ENCODE measurements around the gene RADIL.

RADIL gene

DNA sequence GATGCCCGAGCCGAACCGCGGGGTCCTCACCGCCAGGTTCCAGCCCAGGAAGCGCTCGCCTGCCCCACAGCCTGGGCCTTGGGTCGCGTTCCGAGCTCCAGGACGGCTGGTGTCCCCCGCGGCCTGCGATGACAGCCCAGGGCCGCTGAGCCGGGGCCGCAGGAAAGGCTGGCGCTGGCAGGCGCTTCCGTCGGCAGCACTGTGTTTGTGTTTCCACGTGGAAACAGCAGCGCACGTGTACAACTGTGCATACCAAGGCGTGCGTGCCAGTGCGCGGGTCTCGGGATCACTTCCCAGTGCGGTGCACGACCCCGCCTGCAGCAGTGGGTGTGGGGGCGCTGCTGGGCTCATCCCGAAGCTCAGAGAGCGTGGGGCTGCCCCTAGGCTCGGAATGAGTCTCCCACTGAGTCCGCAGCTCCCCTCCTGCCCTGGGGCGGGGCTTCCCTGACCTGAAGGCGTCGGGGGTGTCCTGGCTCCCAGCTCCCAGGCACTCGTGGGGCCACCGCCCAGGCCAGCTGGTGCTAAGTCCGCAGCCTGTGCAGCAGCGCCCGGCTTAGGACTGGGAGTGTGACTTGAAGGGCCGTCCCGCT, 90.9 kb downstream of the RADIL start:
- DNase-seq (ENCODE audit: low read depth): no peak

DNA sequence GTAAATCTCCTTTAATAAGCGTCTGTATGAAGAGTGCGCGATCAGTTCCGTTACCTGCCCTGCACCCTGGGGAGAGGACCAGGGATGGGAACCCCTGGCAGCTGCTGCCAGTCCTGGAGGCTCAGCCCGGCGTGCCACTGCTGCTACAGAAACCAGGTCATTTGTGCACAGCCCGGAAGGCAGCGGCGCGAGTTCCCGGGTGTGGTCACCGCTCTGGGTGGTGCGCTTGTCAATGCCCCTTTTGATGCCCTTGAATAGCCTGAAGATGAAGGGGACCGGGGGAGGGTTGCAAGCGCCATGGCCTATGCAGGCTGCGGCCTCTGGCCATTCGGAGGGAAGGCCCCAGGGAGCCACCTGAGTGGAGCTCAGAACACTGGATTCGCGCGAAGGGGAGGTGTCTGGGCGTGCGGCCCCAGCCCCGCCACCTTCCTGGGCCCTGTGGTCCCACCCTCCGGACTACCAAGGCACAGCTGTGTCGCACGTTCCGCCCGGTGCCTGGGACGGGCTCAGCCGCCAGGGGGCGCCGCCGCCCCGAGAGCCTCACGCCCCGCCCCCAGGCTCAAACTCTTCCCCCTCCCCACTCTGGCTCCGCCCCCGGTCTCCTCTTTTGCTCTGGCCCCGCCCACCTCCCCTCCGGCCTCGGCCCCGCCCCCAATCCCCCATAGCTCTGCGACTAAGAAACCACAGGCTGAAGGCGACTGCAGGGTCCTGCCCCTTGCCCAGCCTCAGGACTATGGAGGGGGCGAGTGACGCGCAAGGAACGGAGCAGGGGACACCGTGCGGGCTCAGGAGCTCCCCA, 91.6 kb downstream of the RADIL start:
- DNase-seq (ENCODE audit: low read depth): peak; percentile 62

DNA sequence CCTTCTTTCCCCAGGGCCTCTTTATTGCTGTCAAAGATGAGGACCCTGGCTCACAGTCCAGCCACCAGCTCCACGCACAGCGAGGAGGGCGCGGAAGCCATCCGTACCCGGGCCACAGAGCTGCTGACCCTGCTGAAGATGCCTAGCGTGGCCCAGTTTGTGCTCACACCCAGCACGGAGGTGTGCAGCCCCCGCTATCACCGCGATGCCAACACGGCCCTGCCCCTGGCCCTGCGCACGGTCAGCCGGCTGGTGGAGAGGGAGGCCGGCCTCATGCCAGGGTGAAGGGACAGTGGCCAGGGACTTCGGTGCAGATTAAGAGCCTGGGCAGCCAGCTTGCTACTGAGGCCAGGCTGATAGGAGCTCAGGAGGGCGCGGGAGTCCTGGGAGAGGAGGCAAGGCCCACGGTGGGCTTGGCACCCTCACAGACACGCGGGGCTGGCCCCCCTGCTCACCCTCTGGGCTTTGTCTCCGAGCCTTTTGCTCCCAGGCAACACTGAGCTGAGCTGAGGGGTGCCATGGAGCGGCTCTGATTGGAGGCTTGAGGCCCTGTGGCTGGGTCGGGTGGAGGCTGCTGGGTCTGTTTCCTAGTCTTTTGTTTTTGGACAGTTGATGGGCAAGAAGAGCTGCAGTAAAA, 92.3 kb downstream of the RADIL start:
- no peak for DNase-seq (ENCODE audit: low read depth)

DNA sequence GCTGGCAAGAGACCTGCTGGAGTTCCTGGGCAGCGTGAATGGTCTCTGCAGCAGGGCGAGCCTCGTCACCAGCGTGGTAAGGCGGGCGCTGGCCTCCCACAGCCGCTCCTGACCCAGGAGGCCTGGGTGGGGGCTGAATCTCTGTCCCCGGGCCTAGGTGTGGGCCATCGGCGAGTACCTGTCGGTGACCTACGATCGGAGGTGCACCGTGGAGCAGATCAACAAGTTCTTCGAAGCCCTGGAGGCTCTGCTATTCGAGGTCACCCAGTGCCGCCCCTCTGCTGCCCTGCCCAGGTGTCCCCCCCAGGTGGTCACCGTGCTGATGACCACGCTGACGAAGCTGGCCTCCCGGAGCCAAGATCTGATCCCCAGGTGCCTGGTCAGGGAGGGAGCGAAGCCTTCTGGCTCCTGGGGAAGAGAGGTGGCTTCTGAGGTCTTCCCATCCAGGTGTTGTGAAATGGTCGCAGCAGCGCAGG, 93.0 kb downstream of the RADIL start:
- DNase-seq (ENCODE audit: low read depth): no peak

DNA sequence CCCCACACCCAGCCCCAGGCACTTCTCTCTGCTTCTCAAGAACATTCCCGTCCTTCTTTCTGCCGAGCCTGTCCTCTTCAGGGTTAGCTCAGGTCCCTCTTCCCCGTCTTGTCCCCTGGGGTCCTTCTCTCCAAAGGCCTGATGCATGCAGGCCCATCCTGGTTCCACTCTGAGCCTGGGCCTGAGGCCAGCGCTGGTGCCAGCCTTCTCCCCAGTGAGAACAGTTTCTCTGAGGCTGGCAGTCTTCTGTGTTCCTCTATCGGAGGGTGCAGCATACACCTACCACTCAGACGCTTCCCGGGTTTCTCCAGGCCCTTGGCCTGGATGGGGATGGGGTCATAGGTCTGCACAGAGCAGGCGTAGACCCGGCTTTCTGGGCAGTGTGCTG, 93.4 kb downstream of the RADIL start:
- no peak for DNase-seq (ENCODE audit: low read depth)

DNA sequence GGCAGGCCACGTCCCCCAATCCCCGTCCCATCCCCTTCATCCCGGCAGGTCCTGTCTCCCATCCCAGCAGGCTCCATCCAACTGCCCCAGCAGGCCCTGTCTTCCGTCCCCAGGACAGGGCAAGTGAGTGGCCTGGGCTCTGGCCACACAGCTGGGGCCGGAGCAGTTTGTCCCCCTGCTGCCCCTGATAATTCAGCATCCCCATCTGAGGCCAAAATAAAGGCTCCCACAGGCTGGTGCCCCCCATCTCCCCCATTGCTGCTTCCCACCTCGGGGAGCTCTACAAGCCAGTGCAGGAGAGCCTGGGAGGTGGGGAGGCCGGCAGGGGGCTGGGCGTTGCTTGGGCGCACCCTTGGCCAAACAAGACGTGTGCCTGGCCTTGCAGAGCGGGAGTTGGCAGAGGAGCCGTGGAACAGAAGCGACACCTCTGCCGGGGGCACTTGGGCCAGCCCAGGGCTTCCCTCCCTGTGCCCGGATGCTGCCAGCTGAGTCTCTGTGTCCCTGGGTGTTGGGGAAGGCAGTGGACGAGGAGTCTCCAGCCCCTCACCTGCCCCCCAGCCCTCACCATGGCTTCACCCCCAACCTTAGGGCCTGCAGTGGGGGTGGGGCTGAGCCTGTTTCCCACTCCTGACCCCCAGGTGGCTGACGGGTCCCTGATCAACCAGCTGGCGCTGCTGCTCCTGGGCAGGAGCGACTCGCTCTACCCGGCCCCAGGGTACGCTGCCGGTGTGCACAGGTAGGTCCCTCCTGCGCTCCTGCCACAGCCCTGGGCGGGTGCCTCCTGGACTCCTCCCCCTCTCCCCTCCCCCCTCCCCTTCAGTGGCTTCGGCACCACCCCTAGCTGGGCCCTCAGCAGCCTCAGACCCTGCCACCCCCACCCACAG, 94.1 kb downstream of the RADIL start:
- no peak for DNase-seq (ENCODE audit: low read depth)

DNA sequence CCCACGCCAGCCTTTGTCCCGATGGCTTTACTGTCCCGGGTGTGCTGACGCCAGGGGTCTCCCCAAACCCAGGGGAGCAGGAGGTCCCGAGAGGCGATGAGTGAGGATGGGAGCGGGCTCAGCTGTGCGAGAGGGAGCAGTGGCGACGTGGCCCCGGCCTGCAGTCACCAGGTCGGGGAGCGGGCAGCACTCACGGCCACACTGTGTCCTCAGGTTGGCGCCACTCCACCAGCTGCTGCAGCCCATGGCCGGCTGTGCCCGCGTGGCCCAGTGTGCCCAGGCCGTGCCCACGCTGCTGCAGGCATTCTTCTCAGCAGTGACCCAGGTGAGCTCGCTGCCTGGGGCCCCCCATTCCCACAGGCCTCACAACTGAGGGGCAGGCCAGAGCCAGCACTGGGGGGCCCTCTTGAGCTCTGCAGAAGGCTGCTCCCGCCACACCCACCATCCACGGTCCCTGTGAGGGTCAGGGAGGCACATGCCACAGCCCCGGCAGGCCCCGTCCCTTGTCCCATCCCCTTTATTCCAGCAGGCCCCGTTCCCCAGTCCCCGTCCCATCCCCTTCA, 94.8 kb downstream of the RADIL start:
- no peak for DNase-seq (ENCODE audit: low read depth)

DNA sequence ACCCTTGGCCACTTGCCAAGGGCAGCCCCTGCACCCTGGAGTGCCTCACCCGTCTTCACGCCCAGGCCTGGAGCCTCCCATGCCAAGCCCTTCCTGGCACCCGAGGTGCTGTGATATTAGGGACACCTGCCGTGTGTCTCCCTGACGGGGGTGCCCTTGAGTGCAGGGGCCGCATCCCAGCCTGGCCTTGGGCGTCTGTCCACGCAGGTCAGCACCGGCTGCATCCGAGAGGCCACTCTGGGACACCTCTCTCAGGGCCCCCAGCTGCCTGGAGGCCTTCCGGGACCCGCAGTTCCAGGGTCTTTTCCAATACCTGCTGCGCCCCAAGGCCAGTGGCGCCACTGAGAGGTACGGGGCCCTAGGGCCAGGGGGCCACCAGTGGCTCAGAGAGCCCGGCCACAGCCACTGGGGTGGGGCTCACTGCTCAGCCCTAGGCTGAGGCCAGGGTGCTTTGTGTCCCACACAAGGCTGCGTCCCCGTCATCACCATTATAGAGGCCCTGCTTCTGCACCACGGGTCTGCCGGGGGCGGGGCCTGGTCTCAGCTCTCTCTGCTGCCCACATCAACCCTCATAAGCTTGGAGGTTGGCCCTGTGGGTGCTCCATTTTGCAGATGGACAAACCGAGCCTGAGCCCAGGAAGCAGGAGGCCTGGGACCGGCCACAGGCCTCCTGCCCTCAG, 95.4 kb downstream of the RADIL start:
- DNase-seq (ENCODE audit: low read depth): no peak

DNA sequence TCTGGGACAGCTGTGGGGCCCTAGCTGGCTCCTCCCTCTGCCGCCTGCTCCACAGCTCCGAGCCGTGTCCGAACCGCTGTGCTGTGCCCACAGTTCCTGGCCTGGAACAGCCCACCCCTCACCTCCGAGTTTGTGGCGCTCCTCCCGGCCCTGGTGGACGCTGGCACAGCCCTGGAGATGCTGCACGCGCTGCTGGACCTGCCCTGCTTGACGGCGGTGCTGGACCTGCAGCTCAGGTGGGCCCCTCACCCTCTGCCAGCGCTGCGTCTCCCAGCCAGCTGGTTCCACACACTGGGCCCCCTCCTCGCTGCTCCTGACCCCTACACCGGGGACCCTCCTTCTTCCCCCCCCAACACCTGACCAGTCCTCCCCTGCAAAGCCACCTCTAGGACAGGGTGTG, 96.0 kb downstream of the RADIL start:
- DNase-seq (ENCODE audit: low read depth): no peak

DNA sequence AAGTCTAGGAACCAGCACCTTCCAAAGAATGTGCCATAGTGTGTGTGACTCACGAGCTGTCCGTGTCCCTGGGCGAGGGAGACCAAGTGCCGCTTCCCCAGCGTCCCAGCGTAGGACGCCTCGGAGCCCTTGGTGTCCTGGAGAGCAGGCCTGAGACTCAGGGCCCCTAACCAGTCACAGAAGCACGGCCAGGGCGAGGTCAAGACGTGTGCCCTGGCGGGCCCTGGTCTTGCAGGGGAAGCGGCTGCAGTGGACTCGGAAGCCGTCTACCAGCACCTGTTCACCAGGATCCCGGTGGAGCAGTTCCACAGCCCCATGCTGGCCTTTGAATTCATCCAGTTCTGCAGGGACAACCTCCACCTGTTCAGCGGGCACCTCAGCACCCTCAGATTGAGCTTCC, 97.5 kb downstream of the RADIL start:
- no peak for DNase-seq (ENCODE audit: low read depth)

DNA sequence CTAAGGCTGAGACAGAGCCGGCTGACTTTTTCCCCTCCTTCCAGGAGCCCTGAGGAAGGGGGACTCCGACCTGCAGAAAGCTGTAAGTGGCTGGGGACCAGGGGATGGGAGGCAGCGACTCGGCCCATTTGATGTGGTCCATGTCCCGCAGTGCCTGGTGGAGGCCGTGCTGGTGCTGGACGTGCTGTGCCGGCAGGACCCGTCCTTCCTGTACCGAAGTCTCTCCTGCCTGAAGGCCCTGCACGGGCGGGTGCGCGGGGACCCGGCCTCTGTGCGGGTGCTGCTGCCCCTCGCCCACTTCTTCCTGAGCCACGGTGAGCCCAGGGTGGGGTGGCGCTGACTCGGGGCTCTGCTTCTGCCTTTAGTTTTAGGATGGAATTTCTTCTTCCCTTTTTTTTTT, 98.1 kb downstream of the RADIL start:
- no peak for DNase-seq (ENCODE audit: low read depth)

DNA sequence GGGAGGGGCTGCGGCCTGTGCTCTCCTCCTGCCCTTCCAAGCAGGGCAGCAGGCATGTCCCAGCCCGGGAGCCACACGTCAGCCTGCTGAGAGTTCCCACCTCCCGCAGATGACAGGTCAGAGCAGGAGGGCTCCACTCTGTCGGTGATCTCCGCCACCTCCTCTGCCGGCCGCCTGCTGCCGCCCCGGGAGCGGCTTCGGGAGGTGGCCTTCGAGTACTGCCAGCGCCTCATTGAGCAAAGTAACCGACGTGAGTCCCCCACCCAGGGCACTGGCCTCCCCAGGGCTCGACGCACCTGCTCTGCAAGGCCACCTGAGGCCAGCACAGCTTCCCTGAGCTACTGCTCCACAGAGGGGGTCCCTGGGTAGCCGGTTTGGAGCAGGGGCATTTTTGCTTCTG, 98.7 kb downstream of the RADIL start:
- no peak for DNase-seq (ENCODE audit: low read depth)

DNA sequence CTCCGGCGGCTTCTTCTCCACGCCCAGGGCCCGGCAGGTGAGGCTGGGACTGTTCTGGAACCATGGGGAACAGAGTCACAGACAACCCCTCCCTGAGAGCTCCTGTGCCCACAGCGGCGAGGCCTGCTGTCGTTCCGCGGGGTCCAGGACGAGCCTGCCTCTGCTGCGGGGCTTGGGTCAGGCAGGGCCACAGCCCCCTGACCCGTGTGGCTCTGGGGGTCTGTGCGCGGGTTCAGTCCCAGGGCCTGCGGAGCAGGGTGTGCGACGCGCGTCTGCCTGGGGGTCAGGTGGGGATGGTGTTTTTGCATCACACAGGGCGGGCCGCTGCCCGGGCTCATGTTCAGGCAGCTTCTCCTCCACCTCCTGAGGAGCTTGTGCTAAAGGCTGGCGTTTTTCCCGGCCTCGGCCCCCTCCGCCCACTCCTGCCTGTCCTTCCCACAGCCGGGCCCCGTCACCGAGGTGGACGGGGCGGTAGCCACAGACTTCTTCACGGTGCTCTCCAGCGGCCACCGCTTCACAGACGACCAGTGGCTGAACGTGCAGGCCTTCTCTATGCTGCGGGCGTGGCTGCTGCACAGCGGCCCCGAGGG, 99.7 kb downstream of the RADIL start:
- no peak for DNase-seq (ENCODE audit: low read depth)

DNA sequence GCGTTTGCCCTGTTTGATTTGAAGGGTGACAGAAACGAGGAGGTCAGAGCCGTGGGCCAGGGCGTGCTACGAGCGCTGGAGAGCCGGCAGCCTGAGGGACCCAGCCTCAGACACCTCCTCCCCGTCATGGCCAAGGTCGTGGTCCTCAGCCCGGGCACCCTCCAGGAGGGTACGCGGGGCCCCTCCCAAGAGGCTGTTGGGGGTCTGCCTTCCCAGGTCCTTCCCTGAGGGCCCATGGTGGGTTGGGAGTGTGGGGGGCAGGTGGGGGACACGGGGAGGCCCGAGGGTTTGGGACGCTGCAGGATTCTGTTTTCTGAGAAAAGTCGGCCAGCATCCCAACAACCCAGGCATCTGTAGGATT, 100.2 kb downstream of the RADIL start:
- DNase-seq (ENCODE audit: low read depth): no peak

DNA sequence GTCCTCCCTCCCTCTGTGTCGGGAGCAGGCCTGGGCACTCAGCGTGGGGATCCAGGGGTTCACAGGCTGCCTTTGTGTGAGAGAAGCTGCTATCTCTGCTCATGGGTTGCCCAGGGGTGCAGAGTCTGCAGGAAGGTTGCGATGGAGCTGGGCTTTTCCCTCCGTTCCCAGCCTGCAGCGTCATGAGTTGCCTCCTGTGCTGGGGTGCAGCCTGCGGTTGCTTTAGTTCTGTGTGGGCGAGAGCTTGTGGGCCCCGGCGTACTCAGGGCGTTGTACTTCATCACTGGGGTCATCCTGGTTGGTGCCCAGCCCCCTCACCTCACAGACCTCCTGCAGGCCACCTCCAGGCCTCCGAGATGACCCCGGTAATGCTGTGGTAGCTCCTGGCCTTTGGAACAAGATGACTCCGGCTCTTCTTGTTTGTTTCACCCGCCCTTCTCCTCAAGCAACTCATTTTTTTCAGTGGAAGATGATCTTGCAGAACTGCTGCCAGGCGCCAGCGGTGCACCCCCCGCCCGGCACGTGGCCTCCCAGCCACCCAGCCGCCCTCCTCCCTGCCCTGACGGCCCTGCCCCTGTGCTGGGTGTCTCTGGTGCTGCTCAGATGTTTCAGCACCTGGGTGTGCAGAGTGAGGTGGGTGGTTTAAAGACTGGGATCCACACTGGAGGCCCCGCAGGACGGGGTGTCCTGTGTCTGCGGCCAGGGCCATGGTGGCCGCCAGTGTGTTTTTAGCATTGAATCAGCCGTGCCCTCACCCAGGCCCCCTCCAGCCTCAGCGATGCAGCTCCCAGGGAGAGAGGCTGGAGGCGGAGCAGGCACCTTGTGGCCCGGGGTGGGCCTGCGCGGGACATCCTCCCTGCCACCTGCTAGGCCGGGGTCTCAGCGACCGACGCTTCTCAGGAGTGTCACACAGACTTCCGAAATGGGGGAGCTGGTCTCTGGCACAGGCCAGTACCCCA, 100.9 kb downstream of the RADIL start:
- no peak for DNase-seq (ENCODE audit: low read depth)

DNA sequence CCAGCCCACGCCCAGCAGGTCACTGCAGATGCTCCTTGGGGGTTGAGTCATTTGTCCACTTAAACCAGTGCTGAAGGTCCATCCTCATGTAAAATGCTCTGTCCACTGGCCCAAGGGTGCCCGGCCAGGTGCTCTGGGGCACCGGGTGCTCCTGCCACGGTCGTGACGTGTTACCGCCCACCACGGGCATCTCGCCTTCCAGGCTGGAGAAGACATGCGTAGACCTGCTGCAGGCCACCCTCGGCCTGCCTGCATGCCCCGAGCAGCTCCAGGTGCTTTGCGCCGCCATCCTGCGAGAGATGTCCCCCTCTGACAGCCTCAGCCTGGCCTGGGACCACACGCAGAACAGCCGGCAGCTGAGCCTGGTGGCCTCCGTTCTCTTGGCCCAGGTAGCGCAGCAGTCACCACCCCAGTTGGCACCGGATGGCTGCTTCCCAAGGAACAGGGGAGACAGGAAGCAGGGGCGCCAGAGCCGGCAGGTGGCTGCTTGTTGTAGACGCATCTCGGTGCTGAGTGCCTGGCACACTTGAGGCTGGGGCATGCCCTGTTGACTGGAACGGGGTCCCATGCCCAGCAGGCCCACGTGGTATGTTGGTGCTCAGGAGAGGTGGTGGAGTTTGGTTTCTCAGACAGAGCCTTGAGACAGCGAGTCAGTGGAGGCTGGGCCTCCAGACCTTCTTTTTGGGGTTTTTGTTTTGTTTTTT, 102.0 kb downstream of the RADIL start:
- no peak for DNase-seq (ENCODE audit: low read depth)

DNA sequence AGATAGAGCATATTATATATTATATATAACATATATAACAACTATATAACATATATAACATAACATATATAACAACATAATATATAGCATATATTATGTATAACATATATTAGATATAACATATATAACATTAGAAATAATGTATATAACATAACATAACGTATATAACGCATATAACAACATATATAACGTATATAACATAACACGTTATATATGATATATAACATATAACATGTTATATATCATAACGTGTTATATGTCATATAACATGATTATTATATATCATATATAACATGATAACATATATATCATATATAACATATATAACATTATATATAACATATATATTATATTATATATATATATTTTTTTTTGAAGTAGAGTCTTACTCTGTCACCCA, 104.4 kb downstream of the RADIL start:
- DNase-seq (ENCODE audit: low read depth): no peak

DNA sequence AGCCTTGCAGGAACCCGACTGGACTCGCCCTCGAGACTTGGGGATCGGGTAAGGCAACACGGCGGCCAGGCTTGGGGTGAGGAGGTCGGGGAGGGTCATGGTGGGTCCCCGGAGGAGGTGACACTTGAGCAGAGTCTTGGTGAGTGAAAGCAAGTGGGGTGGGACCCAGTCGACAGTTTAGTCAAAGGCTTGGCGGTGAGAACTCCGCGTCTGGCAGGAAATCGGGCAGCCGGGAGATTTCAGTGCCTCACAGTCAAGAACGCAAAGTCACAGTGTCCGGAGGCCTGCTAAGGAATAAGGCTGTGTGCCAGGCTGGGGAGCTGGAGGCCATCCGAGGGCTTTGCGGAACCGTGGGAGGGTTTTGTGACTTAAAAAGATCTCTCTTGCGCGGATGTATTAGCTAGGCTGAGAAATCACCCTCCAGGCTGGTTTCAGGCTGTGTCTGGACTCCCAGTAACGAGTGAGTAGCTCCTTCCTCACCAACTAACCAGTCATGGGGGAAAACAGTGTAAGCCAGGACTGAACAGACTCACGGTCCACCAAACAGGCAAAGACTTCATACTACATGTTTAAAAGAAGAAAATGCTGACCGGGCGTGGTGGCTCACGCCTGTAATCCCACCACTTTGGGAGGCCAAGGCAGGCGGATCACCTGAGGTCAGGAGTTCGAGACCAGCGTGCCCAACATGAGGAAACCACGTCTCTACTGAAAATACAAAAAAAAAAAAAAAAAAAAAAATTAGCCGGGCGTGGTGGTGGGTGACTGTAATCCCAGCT, 107.5 kb downstream of the RADIL start:
- peak; percentile 21 for DNase-seq (ENCODE audit: low read depth)
